Keratinocyte (primary cell): ENCODE measurements around the gene CAMKK2.

ENCODE experiments used
- CTCF ChIP-seq, 3 experiments: IDR thresholded peaks in 1 of 3; conservative IDR thresholded peaks in 1 of 3; optimal IDR thresholded peaks in 1 of 3; 2 replicates in 2 of 3; 3 replicates in 1 of 3; pipeline versions ENCODE3 to v1.5.1; 2011; ENCODE audit warnings: low read length in 3 of 3, mild to moderate bottlenecking in 3 of 3, moderate library complexity in 2 of 3, control low read depth in 1 of 3, inconsistent platforms in 1 of 3; ENCODE audit not compliant: insufficient read depth in 2 of 3; ENCODE audit errors: extremely low read depth in 1 of 3
- EZH2 ChIP-seq: IDR thresholded peaks from one replicate; pipeline ENCODE4 v1.6.1; 2012; ENCODE audit warnings: inconsistent platforms, mild to moderate bottlenecking, low read length, moderate library complexity

- TF ChIP-seq CTCF (optimal IDR thresholded peaks at IDR 0.05 in 1 of 3, IDR thresholded peaks at IDR 0.05 in 1 of 3, conservative IDR thresholded peaks at IDR 0.05 in 1 of 3; ENCODE audit: extremely low read depth in 1 of 3, insufficient read depth in 2 of 3, low read length in 3 of 3) (no peak), EZH2 (no peak)
These were observed 93.0 kb downstream of the CAMKK2 start for GRCh38 chr12:121203482-121203881.
